Endothelial cell of umbilical vein (primary cell): Measurements from ENCODE around the gene DLX6. TPM values are rescaled to one million over a fixed set of nuclear protein-coding genes. Genes with fewer than 3 reads are reported as not detected.

Experiments used
- BruUV-seq: library from RNA; stranded (reverse); fragments of 400-500 nt; replicated peaks from 2 replicates; lab custom pipeline; 2021; lab: Mats Ljungman, UMichigan
- CTCF ChIA-PET: fragments of 300-600, 350-600 bp; sonication (Branson Sonifier 250); formaldehyde crosslinking; loops from one replicate; lab custom pipeline; 2021; ENCODE audit warnings: antibody characterized with exemption, inconsistent platforms; lab: Charles Lee
- POLR2A ChIA-PET: fragments of 300-600, 350-600 bp; sonication (Branson Sonifier 250); formaldehyde crosslinking; loops from one replicate; lab custom pipeline; 2021; ENCODE audit warnings: antibody characterized with exemption, inconsistent platforms; lab: Charles Lee
- DNase-seq: peaks from one replicate; pipeline ENCODE4 v3.0.0-alpha.2; 2011; ENCODE audit warnings: low read depth, low spot score
- FAIRE-seq: peaks from 2 replicates; lab custom pipeline; 2011; peaks lifted over from hg19 to GRCh38; lab: Jason Lieb, UNC
- H2AFZ ChIP-seq: 2 replicates; pipeline ENCODE4 v1.6.0; 2012; ENCODE audit warnings: low read depth, low read length, control low read depth, inconsistent platforms
- H3K27ac ChIP-seq: 2 replicates; pipeline ENCODE4 v1.5.1; 2011; ENCODE audit warnings: low read depth, mild to moderate bottlenecking, control low read depth, low read length, moderate library complexity; ENCODE audit not compliant: insufficient read depth
- H3K27me3 ChIP-seq, 2 experiments: 2 replicates each; pipeline versions ENCODE4 v1.6.0 to v1.6.1; 2011; ENCODE audit warnings: low read length in 2 of 2, mixed read lengths in 1 of 2; ENCODE audit not compliant: control insufficient read depth in 2 of 2, insufficient read depth in 2 of 2
- H3K36me3 ChIP-seq, 2 experiments: 2 replicates in 1 of 2; 3 replicates in 1 of 2; pipeline ENCODE4 v1.5.1; 2011; ENCODE audit warnings: low read length in 2 of 2, mild to moderate bottlenecking in 1 of 2, moderate library complexity in 1 of 2; ENCODE audit not compliant: control insufficient read depth in 2 of 2, insufficient read depth in 2 of 2; ENCODE audit errors: extremely low read depth in 1 of 2
- H3K4me1 ChIP-seq: 3 replicates; pipeline ENCODE4 v1.5.1; 2011; ENCODE audit warnings: mild to moderate bottlenecking, low read length; ENCODE audit not compliant: control insufficient read depth, insufficient read depth; ENCODE audit errors: extremely low read depth
- H3K4me2 ChIP-seq: 2 replicates; pipeline ENCODE4 v1.6.1; 2011; ENCODE audit warnings: low read length, control low read depth, mixed read lengths; ENCODE audit not compliant: insufficient read depth
- H3K4me3 ChIP-seq, 3 experiments: fragments of 200-600 bp in 1 of 3; sonication (generic), shearing (Covaris generic) in 1 of 3; replicated peaks in 1 of 3; 2 replicates each; pipeline ENCODE4 v1.5.1; 2011 to 2016; ENCODE audit warnings: control low read depth in 3 of 3, low read length in 3 of 3, mild to moderate bottlenecking in 2 of 3, inconsistent platforms in 1 of 3, low read depth in 1 of 3, moderate library complexity in 1 of 3; ENCODE audit not compliant: insufficient read depth in 1 of 3
- H3K79me2 ChIP-seq: 2 replicates; pipeline ENCODE4 v1.6.0; 2012; ENCODE audit warnings: low read length, inconsistent platforms; ENCODE audit not compliant: control insufficient read depth, insufficient read depth
- H3K9ac ChIP-seq: replicated peaks from 2 replicates; pipeline ENCODE3; 2011; ENCODE audit warnings: low read length, control low read depth; ENCODE audit not compliant: insufficient read depth; ENCODE audit errors: extremely low read depth
- H3K9me1 ChIP-seq: replicated peaks from 3 replicates; pipeline ENCODE4 v1.6.0; 2011; ENCODE audit warnings: mild to moderate bottlenecking, low read length; ENCODE audit not compliant: control insufficient read depth, insufficient read depth; ENCODE audit errors: extremely low read depth
- H3K9me3 ChIP-seq: replicated peaks from 2 replicates; pipeline ENCODE4 v1.5.1; 2012; ENCODE audit warnings: low read length, inconsistent platforms; ENCODE audit not compliant: control insufficient read depth, insufficient read depth
- H4K20me1 ChIP-seq: replicated peaks from 2 replicates; pipeline ENCODE3; 2011; ENCODE audit warnings: mild to moderate bottlenecking, low read length; ENCODE audit not compliant: control insufficient read depth, insufficient read depth; ENCODE audit errors: extremely low read depth
- CTCF ChIP-seq, 2 donors: IDR thresholded peaks; 1 replicate in 1 of 2; 2 replicates in 1 of 2; pipeline ENCODE4 v1.5.1; 2011; ENCODE audit warnings: low read length in 2 of 2, mild to moderate bottlenecking in 2 of 2, moderate library complexity in 2 of 2, control low read depth in 1 of 2, inconsistent platforms in 1 of 2, low read depth in 1 of 2; ENCODE audit not compliant: insufficient read depth in 1 of 2; ENCODE audit errors: extremely low read depth in 1 of 2
- EZH2 ChIP-seq: IDR thresholded peaks from 2 replicates; pipeline ENCODE4 v1.6.1; 2012; ENCODE audit warnings: borderline replicate concordance, low read depth, mild to moderate bottlenecking, moderate library complexity, low read length, inconsistent platforms; ENCODE audit not compliant: severe bottlenecking
- JUN ChIP-seq: IDR thresholded peaks from 2 replicates; pipeline ENCODE4 v1.6.1; 2011; ENCODE audit warnings: borderline replicate concordance, low read depth; ENCODE audit not compliant: insufficient read length, insufficient read depth
- MYC ChIP-seq: IDR thresholded peaks from one replicate; pipeline ENCODE4 v1.6.1; 2011; ENCODE audit warnings: mild to moderate bottlenecking, low read depth, low read length
- POLR2AphosphoS5 ChIP-seq: IDR thresholded peaks from 2 replicates; pipeline ENCODE4 v1.6.1; 2012; ENCODE audit warnings: low read depth, mild to moderate bottlenecking, control low read depth, low read length, moderate library complexity; ENCODE audit not compliant: insufficient read depth
- dilution Hi-C: fragments of 300-500 bp; cut with MboI; formaldehyde crosslinking; loops from one replicate; pipeline ENCODE4 v1.15.0; 2019; ENCODE audit warnings: low sequenced_read_pairs; ENCODE audit not compliant: extremely low pct_ligation_motif_present
- intact Hi-C: fragments of 100-400 bp; cut with micrococcal nuclease; formaldehyde crosslinking; loops from one replicate; pipeline ENCODE4 v1.10.0; 2022
- polyA plus RNA-seq, 4 experiments: library from polyadenylated mRNA; depleted of rRNA in 3 of 4; stranded (reverse) in 3 of 4; unstranded in 1 of 4; fragments of >200 nt; gene quantifications; 2 replicates each; pipeline versions ENCODE4 v1.2.1 to v1.2.3, GENCODE V29; 2011 to 2012; ENCODE audit warnings: missing spikeins in 1 of 4
- total RNA-seq: library from RNA; stranded (reverse); gene quantifications from 2 replicates; pipeline ENCODE4 v1.2.3, GENCODE V29; 2021

DLX6 gene
- total and polyA plus RNA-seq, 2 donors (not counting 3 experiments of a cell fraction or from before 2014, with no cell fraction given), result not detected

- no peak for DNase-seq
Measured at GRCh38 chr7:96992192-96993005, 13.0 kb upstream of the DLX6 start.

GRCh38 chr7:96993094-96993865 is 12.1 kb upstream of the DLX6 start:
- no peak for FAIRE-seq
- no TSS peak for BruUV-seq
- H3K27me3 ChIP-seq, result peaks cover 80 to 95% of the 10 kb centered on the region in 2 experiments
- no peaks in the 10 kb centered on the region for H3K9me3 ChIP-seq
- H3K36me3 ChIP-seq, result no peaks in the 10 kb centered on the region
- no peak for DNase-seq
- H3K27ac ChIP-seq, result no peak overlapping the region
- no peak overlapping the region for H2AFZ ChIP-seq
- no peaks in the 10 kb centered on the region for H3K4me1 ChIP-seq
- no peak overlapping the region for H3K4me3 ChIP-seq
- TF ChIP-seq MYC, result no peak
- TF ChIP-seq POLR2AphosphoS5, result no peak
- no peak for TF ChIP-seq CTCF (IDR thresholded peaks at IDR 0.05; ENCODE audit: extremely low read depth in 1 of 2, insufficient read depth in 1 of 2, low read depth in 1 of 2, low read length in 2 of 2)
- no peaks in the 10 kb centered on the region for H3K9me1 ChIP-seq
- no peaks in the 10 kb centered on the region for H3K79me2 ChIP-seq
- H3K4me2 ChIP-seq, result no peak overlapping the region
- dilution Hi-C loops, result no loop called here
- intact Hi-C loops, result no loop called here
- ChIA-PET POLR2A (no interaction called here), CTCF (no interaction called here)
- no peaks in the 10 kb centered on the region for H4K20me1 ChIP-seq
- no peak overlapping the region for H3K9ac ChIP-seq

More at GRCh38 chr7:96992192-96993005, 13.0 kb upstream of the DLX6 start:
- Histone ChIP-seq H3K9me3 (no peaks in the 10 kb centered on the region), H3K4me3 (no peak overlapping the region), H3K4me2 (no peak overlapping the region), H3K36me3 (no peaks in the 10 kb centered on the region), H2AFZ (no peak overlapping the region), H3K27ac (no peak overlapping the region), H4K20me1 (no peaks in the 10 kb centered on the region), H3K27me3 (peaks cover 75 to 92% of the 10 kb centered on the region in 2 experiments), H3K4me1 (no peaks in the 10 kb centered on the region), H3K79me2 (no peaks in the 10 kb centered on the region), H3K9ac (no peak overlapping the region), H3K9me1 (no peaks in the 10 kb centered on the region)
- CTCF ChIA-PET, result interaction anchor here (0.6 to 1.3 kb wide), 2 partner anchors 35 to 1727 kb away, joined by 3 to 8 read pairs; no protein-coding TSS in a partner anchor
- intact Hi-C loops (no loop called here), dilution Hi-C loops (no loop called here)
- POLR2A ChIA-PET, result no interaction called here
- BruUV-seq, result no TSS peak
- FAIRE-seq, result no peak
- peak; percentile 80 for TF ChIP-seq EZH2
- no peak for TF ChIP-seq JUN
